Measurements from ENCODE around the gene CLGN.

CLGN gene

DNA sequence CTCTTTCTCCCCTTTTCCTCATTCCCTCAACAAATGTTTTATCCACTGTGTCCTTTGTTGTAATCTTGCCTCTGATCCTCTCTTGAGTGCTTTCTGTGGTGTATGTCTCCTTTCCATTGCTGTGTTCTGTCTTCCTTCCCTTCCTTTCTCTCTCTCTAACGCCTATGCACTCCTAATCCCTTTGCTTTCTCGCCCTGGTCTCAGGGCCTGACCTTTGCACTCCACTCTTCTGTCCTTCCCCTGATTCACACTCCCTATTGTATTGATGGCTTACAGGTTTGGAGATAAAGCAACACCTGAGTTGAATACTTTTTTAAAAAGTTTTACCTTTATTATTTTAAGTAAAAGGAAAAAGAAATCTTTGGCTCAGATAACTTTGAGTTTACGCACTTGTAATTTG, 69.6 kb downstream of the CLGN start:
- no peak overlapping the region for H3K27ac ChIP-seq (ENCODE audit: low read depth, low read length)
- no peak overlapping the region for H3K4me3 ChIP-seq (ENCODE audit: low read depth, low read length)
- no peaks in the 10 kb centered on the region for H3K27me3 ChIP-seq (ENCODE audit: control insufficient read depth, insufficient read depth, low read length)
- no peaks in the 10 kb centered on the region for H3K9me3 ChIP-seq (ENCODE audit: control insufficient read depth, insufficient read depth, low read depth, low read length)
- H3K4me1 ChIP-seq (ENCODE audit: control insufficient read depth, insufficient read depth, low read length) = peaks cover 3% of the 10 kb centered on the region; the same call in 1 of the 2 replicates
- no peak overlapping the region for H3K9ac ChIP-seq (ENCODE audit: low read length)
- no peaks in the 10 kb centered on the region for H3K36me3 ChIP-seq (ENCODE audit: control insufficient read depth, insufficient read depth, low read length)

- Histone ChIP-seq H3K4me1 (ENCODE audit: control insufficient read depth, insufficient read depth, low read length) (peaks cover 3% of the 10 kb centered on the region; the same call in 1 of the 2 replicates), H3K27me3 (ENCODE audit: control insufficient read depth, insufficient read depth, low read length) (no peaks in the 10 kb centered on the region), H3K9me3 (ENCODE audit: control insufficient read depth, insufficient read depth, low read depth, low read length) (no peaks in the 10 kb centered on the region), H3K4me3 (ENCODE audit: low read depth, low read length) (no peak overlapping the region), H3K36me3 (ENCODE audit: control insufficient read depth, insufficient read depth, low read length) (no peaks in the 10 kb centered on the region), H3K27ac (ENCODE audit: low read depth, low read length) (no peak overlapping the region), H3K9ac (ENCODE audit: low read length) (no peak overlapping the region)
Observed at GRCh38 chr4:140355288-140355687, 72.2 kb downstream of the CLGN start.

- Histone ChIP-seq H3K9ac (ENCODE audit: low read length) (no peak overlapping the region), H3K27ac (ENCODE audit: low read depth, low read length) (no peak overlapping the region), H3K4me3 (ENCODE audit: low read depth, low read length) (no peak overlapping the region), H3K27me3 (ENCODE audit: control insufficient read depth, insufficient read depth, low read length) (no peaks in the 10 kb centered on the region), H3K4me1 (ENCODE audit: control insufficient read depth, insufficient read depth, low read length) (peaks cover 17% of the 10 kb centered on the region), H3K9me3 (ENCODE audit: control insufficient read depth, insufficient read depth, low read depth, low read length) (no peaks in the 10 kb centered on the region), H3K36me3 (ENCODE audit: control insufficient read depth, insufficient read depth, low read length) (no peaks in the 10 kb centered on the region)
Observed at GRCh38 chr4:140353786-140354185, 73.7 kb downstream of the CLGN start.

- H3K4me1 ChIP-seq (ENCODE audit: control insufficient read depth, insufficient read depth, low read length) = peaks cover 18% of the 10 kb centered on the region
- no peaks in the 10 kb centered on the region for H3K27me3 ChIP-seq (ENCODE audit: control insufficient read depth, insufficient read depth, low read length)
- no peaks in the 10 kb centered on the region for H3K36me3 ChIP-seq (ENCODE audit: control insufficient read depth, insufficient read depth, low read length)
- no peak overlapping the region for H3K9ac ChIP-seq (ENCODE audit: low read length)
- H3K27ac ChIP-seq (ENCODE audit: low read depth, low read length) = no peak overlapping the region
- H3K4me3 ChIP-seq (ENCODE audit: low read depth, low read length) = no peak overlapping the region
- no peaks in the 10 kb centered on the region for H3K9me3 ChIP-seq (ENCODE audit: control insufficient read depth, insufficient read depth, low read depth, low read length)
Observed at GRCh38 chr4:140351093-140352075, 76.1 kb downstream of the CLGN start.

DNA sequence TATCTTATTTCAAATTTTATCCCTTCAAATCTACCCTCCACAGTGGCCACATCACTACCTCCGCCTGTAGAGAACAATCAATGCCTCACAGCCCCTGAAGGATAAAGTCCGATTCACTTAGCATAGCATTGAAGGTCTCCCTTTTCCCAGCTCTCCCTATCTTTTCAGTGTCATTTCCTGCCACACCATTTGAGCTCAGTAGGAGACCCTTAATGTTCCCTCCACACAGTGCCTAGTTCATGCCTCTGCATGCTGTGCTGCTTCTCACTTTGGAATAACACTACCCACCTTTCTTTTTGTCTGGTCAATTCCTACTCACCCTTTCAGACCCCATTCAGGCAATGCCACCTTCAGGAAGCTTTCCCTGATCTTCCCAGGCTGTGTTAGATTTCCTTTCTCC, 77.6 kb downstream of the CLGN start:
- Histone ChIP-seq H3K36me3 (ENCODE audit: control insufficient read depth, insufficient read depth, low read length) (no peaks in the 10 kb centered on the region), H3K27me3 (ENCODE audit: control insufficient read depth, insufficient read depth, low read length) (no peaks in the 10 kb centered on the region), H3K9ac (ENCODE audit: low read length) (no peak overlapping the region), H3K4me1 (ENCODE audit: control insufficient read depth, insufficient read depth, low read length) (peaks cover 20% of the 10 kb centered on the region), H3K9me3 (ENCODE audit: control insufficient read depth, insufficient read depth, low read depth, low read length) (no peaks in the 10 kb centered on the region), H3K4me3 (ENCODE audit: low read depth, low read length) (no peak overlapping the region), H3K27ac (ENCODE audit: low read depth, low read length) (no peak overlapping the region)

DNA sequence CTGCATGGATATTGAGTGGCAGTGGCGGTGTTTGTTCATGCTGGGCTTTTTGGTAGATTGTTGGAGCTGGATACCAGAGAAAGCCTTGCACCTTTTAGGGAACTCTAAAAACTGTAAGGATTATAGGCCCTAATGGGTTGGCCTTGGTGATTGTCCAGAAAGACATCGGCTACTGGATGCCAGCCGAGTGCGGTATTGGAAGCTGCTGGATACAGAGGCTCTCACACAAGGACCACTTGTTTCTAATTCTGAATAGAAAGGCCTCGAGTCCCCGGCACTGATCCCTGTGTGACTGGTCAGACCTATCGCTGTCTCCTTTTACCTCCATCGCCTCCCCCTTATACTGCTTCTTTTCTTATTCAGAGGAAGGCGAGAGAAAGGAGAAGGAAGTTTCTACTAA, 81.3 kb downstream of the CLGN start:
- Histone ChIP-seq H3K36me3 (ENCODE audit: control insufficient read depth, insufficient read depth, low read length) (no peaks in the 10 kb centered on the region), H3K27ac (ENCODE audit: low read depth, low read length) (no peak overlapping the region), H3K27me3 (ENCODE audit: control insufficient read depth, insufficient read depth, low read length) (no peaks in the 10 kb centered on the region), H3K9me3 (ENCODE audit: control insufficient read depth, insufficient read depth, low read depth, low read length) (no peaks in the 10 kb centered on the region), H3K9ac (ENCODE audit: low read length) (no peak overlapping the region), H3K4me3 (ENCODE audit: low read depth, low read length) (no peak overlapping the region), H3K4me1 (ENCODE audit: control insufficient read depth, insufficient read depth, low read length) (peaks cover 24% of the 10 kb centered on the region)

DNA sequence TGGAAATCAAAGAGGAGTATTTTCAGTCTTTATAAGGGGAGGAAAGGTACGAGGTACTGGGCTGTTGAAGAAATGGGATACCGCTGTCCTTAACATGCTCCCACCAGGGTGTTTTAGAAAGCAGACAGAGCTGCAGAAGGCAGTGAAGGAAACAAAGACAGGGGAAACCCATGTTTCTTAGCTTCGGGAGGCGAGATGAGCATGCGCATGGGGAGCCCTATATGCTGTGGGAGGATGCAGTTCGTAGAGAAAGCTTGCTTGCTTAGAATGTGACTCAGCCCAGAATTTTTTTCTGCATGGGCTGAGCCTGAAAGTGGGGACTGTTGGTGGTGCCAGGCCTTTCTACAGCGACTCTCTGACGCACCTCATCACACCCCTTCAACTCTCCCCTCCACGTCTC, 82.8 kb downstream of the CLGN start:
- no peaks in the 10 kb centered on the region for H3K36me3 ChIP-seq (ENCODE audit: control insufficient read depth, insufficient read depth, low read length)
- no peaks in the 10 kb centered on the region for H3K9me3 ChIP-seq (ENCODE audit: control insufficient read depth, insufficient read depth, low read depth, low read length)
- H3K4me3 ChIP-seq (ENCODE audit: low read depth, low read length) = no peak overlapping the region
- no peak overlapping the region for H3K9ac ChIP-seq (ENCODE audit: low read length)
- H3K27ac ChIP-seq (ENCODE audit: low read depth, low read length) = no peak overlapping the region
- no peaks in the 10 kb centered on the region for H3K27me3 ChIP-seq (ENCODE audit: control insufficient read depth, insufficient read depth, low read length)
- peaks cover 18% of the 10 kb centered on the region for H3K4me1 ChIP-seq (ENCODE audit: control insufficient read depth, insufficient read depth, low read length)

- H3K4me1 ChIP-seq (ENCODE audit: control insufficient read depth, insufficient read depth, low read length) = peaks cover 13% of the 10 kb centered on the region
- no peak overlapping the region for H3K9ac ChIP-seq (ENCODE audit: low read length)
- no peak overlapping the region for H3K27ac ChIP-seq (ENCODE audit: low read depth, low read length)
- no peaks in the 10 kb centered on the region for H3K36me3 ChIP-seq (ENCODE audit: control insufficient read depth, insufficient read depth, low read length)
- H3K27me3 ChIP-seq (ENCODE audit: control insufficient read depth, insufficient read depth, low read length) = no peaks in the 10 kb centered on the region
- H3K4me3 ChIP-seq (ENCODE audit: low read depth, low read length) = no peak overlapping the region
- no peaks in the 10 kb centered on the region for H3K9me3 ChIP-seq (ENCODE audit: control insufficient read depth, insufficient read depth, low read depth, low read length)
Observed at GRCh38 chr4:140344101-140344500, 83.3 kb downstream of the CLGN start.

DNA sequence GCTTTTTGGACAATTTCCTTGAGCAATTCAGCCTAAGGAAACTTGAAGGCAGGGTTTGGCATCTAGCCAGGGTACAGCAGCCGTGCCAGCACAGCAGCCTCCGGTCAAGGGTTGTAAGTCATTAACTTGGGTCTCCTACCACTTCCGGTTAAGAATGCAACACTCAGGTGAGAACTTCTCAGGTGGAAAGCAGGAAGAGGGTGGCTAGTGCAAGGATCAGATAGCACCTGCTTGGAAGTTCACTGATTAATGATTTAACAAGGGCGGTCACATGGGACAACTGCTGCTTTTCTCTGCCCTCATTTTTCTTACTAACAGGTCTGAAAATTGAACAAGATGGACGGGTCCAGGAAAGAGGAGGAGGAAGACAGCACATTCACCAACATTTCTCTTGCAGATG, 84.1 kb downstream of the CLGN start:
- Histone ChIP-seq H3K4me1 (ENCODE audit: control insufficient read depth, insufficient read depth, low read length) (peaks cover 9% of the 10 kb centered on the region; the same call in 1 of the 2 replicates), H3K9me3 (ENCODE audit: control insufficient read depth, insufficient read depth, low read depth, low read length) (no peaks in the 10 kb centered on the region), H3K27me3 (ENCODE audit: control insufficient read depth, insufficient read depth, low read length) (no peaks in the 10 kb centered on the region), H3K36me3 (ENCODE audit: control insufficient read depth, insufficient read depth, low read length) (no peaks in the 10 kb centered on the region), H3K4me3 (ENCODE audit: low read depth, low read length) (no peak overlapping the region), H3K27ac (ENCODE audit: low read depth, low read length) (no peak overlapping the region), H3K9ac (ENCODE audit: low read length) (no peak overlapping the region)

- no peak overlapping the region for H3K27ac ChIP-seq (ENCODE audit: low read depth, low read length)
- H3K36me3 ChIP-seq (ENCODE audit: control insufficient read depth, insufficient read depth, low read length) = no peaks in the 10 kb centered on the region
- H3K27me3 ChIP-seq (ENCODE audit: control insufficient read depth, insufficient read depth, low read length) = no peaks in the 10 kb centered on the region
- H3K9me3 ChIP-seq (ENCODE audit: control insufficient read depth, insufficient read depth, low read depth, low read length) = no peaks in the 10 kb centered on the region
- H3K9ac ChIP-seq (ENCODE audit: low read length) = no peak overlapping the region
- no peak overlapping the region for H3K4me3 ChIP-seq (ENCODE audit: low read depth, low read length)
- H3K4me1 ChIP-seq (ENCODE audit: control insufficient read depth, insufficient read depth, low read length) = peaks cover 9% of the 10 kb centered on the region; the same call in 1 of the 2 replicates
Observed at GRCh38 chr4:140342620-140343019, 84.8 kb downstream of the CLGN start.
